Measurements from ENCODE around the gene ROBO3. TPM values are rescaled to one million over a fixed set of nuclear protein-coding genes. Genes with fewer than 3 reads are reported as not detected.

ROBO3 gene
- total RNA-seq, 2 donors from 2014 or later, result 18.0 to 30.6 TPM

DNA sequence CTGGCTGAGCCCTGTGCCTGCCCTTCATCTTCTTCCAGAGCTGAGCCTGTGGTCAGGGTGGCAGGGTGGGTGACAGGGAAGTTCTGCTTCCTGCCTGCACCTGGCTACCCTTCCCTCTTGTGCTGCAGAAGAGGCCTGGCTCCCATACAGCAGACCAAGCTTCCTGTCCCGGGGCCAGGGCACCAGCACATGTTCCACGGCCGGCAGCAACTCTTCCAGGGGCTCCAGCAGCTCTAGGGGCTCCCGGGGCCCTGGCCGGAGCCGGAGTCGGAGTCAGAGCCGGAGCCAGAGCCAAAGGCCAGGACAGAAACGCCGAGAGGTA is 15.0 kb downstream of the ROBO3 start:
- Histone ChIP-seq H3K4me3 (no peak overlapping the region), H3K4me1 (replicated peaks) (no peaks in the 10 kb centered on the region), H3K9me3 (no peaks in the 10 kb centered on the region), H3K27me3 (replicated peaks; ENCODE audit: insufficient read depth) (no peaks in the 10 kb centered on the region), H3K27ac (no peak overlapping the region), H3K36me3 (no peaks in the 10 kb centered on the region)
- TF ChIP-seq POLR2AphosphoS5 (IDR thresholded peaks at IDR 0.05) (no peak), POLR2A (IDR thresholded peaks at IDR 0.05) (no peak)
- TF ChIP-seq, protein P1, sequence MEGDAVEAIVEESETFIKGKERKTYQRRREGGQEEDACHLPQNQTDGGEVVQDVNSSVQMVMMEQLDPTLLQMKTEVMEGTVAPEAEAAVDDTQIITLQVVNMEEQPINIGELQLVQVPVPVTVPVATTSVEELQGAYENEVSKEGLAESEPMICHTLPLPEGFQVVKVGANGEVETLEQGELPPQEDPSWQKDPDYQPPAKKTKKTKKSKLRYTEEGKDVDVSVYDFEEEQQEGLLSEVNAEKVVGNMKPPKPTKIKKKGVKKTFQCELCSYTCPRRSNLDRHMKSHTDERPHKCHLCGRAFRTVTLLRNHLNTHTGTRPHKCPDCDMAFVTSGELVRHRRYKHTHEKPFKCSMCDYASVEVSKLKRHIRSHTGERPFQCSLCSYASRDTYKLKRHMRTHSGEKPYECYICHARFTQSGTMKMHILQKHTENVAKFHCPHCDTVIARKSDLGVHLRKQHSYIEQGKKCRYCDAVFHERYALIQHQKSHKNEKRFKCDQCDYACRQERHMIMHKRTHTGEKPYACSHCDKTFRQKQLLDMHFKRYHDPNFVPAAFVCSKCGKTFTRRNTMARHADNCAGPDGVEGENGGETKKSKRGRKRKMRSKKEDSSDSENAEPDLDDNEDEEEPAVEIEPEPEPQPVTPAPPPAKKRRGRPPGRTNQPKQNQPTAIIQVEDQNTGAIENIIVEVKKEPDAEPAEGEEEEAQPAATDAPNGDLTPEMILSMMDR (IDR thresholded peaks at IDR 0.05), result no peak
- intact Hi-C loops (cut with DNase I), result no loop called here
- 83% methylated on average over 10 of the region's 10 CpGs for WGBS
- no peak for DNase-seq (ENCODE audit: low spot score)

DNA sequence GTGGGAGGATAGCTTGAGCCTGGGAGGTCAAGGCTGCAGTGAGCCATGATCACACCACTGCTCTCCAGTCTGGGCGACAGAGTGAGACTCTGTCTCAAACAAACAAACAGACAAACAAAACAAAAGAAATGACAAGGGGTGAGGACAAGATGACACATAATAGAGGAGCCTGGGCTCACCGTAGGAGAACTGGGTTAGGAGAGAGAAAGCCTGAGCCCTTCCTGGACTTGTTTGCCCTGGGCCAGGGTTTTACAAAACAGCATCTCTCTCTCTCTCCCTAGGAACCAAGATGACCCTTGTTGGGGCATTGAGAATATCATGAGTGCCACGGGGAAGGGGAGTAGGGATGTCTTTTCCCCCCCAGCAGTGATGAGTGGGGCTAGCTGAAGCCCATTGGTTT is 15.7 kb downstream of the ROBO3 start:
- 73% methylated on average over 3 of the region's 3 CpGs for WGBS
- DNase-seq (ENCODE audit: low spot score), result no peak
- Histone ChIP-seq H3K27me3 (replicated peaks; ENCODE audit: insufficient read depth) (no peaks in the 10 kb centered on the region), H3K27ac (no peak overlapping the region), H3K4me1 (replicated peaks) (no peaks in the 10 kb centered on the region), H3K36me3 (no peaks in the 10 kb centered on the region), H3K4me3 (no peak overlapping the region), H3K9me3 (no peaks in the 10 kb centered on the region)
- intact Hi-C loops (cut with DNase I), result no loop called here
- TF ChIP-seq, protein P1 (IDR thresholded peaks at IDR 0.05), result no peak
- TF ChIP-seq POLR2A (IDR thresholded peaks at IDR 0.05), result no peak
- no peak for TF ChIP-seq POLR2AphosphoS5 (IDR thresholded peaks at IDR 0.05)

DNA sequence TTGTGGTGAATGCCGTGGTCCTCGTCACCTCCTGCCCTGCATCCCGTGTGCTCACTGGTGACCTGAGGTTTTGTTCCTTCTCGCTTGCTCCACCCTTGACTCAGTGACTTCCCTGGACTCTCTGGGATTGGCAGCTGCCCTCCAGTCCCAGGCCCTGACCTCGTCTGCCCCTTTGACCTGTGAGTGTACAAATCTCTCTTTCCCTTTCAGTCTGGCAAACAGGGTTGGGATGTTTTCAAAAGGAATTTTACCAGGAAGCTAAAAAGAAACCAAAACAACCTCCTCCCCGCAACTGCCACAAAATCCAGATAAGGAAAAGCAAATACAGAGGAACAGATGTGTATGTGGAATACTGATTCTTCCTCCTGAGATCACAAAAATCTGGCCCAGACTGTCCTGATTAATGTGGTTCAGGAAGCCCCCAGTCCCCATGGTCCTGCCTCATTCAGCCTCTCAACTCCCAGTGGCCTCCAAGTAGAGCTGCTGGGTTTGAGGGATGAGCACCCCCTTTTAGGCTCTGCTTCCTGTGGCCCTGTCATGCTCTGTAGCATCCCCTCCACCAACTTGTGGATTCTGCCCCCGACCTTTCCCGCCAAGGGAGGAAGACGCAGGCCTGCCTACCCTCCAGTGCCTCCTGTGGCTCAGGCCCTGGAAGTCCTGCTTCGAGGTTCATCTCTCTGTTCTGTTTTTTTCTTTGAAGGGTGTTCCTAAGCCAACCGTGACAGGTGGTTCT is 17.3 kb downstream of the ROBO3 start:
- TF ChIP-seq POLR2AphosphoS5 (IDR thresholded peaks at IDR 0.05) (peak; percentile 16), POLR2A (IDR thresholded peaks at IDR 0.05) (no peak)
- TF ChIP-seq, protein P1 (IDR thresholded peaks at IDR 0.05), result no peak
- WGBS, result 67% methylated on average over 11 of the region's 11 CpGs
- Histone ChIP-seq H3K36me3 (no peaks in the 10 kb centered on the region), H3K27me3 (replicated peaks; ENCODE audit: insufficient read depth) (no peaks in the 10 kb centered on the region), H3K9me3 (no peaks in the 10 kb centered on the region), H3K4me1 (replicated peaks) (no peaks in the 10 kb centered on the region), H3K4me3 (no peak overlapping the region), H3K27ac (peak overlapping the region in 1 of 2 donors; percentile 45)
- intact Hi-C loops (cut with DNase I), result no loop called here
- no peak for DNase-seq (ENCODE audit: low spot score)

DNA sequence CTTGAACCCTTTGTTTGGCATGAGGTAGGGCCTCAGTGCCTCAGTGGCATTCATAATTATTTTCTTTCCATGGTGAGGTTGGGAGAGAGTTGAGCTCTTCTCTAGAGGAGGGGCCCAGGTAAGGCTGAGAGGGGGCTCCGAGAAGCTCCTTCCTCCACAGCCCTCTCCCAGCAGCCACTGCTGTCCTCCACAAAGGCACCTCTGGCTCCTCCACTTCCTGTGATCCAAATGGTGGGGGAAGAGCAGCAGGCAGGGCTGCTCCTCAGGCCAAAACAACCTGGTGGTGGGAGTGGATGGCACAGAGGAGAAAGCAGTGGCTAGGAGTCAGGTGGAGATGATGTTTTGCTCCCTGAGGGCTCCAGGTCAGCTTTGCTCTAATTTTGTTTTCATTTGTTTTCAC is 19.1 kb downstream of the ROBO3 start:
- Histone ChIP-seq H3K4me1 (replicated peaks) (no peaks in the 10 kb centered on the region), H3K9me3 (no peaks in the 10 kb centered on the region), H3K36me3 (no peaks in the 10 kb centered on the region), H3K4me3 (no peak overlapping the region), H3K27me3 (replicated peaks; ENCODE audit: insufficient read depth) (no peaks in the 10 kb centered on the region), H3K27ac (no peak overlapping the region)
- no peak for TF ChIP-seq POLR2AphosphoS5 (IDR thresholded peaks at IDR 0.05)
- TF ChIP-seq, protein P1 (IDR thresholded peaks at IDR 0.05), result no peak
- TF ChIP-seq POLR2A (IDR thresholded peaks at IDR 0.05), result no peak
- DNase-seq (ENCODE audit: low spot score), result no peak
- intact Hi-C loops (cut with DNase I), result no loop called here
- WGBS, result 86% methylated on average over 1 of the region's 1 CpG

DNA sequence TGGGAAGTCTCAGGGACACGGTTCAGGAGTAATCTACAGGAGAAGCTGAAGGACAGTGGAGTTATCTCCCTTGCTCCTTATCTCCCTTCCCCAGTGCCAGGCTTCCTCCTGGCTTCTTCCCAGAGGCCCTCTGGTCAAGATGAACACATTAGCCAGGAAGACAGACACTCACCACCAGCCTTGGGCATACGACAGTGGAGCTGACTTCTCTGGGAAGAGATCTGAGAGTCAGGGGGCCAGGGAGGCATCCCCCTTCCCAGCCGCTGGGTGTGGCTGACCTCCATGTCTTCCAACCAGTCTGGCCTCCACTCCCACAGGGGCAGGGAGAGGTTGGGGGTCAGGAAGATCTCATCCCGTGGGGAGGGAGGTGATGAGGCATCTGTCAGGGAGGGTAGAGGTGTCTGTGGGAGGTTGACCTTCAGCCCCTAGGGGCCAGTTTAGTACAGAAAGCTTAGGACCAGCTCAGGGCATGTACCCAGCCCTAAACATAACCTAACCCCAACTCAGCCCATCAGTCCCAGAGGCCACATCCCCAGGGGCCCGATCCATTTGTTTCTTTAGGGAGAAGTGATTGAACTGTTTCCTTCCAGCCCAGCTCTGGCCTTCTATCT is 19.7 kb downstream of the ROBO3 start:
- Histone ChIP-seq H3K4me1 (replicated peaks) (no peaks in the 10 kb centered on the region), H3K36me3 (no peaks in the 10 kb centered on the region), H3K27ac (no peak overlapping the region), H3K27me3 (replicated peaks; ENCODE audit: insufficient read depth) (no peaks in the 10 kb centered on the region), H3K4me3 (no peak overlapping the region), H3K9me3 (no peaks in the 10 kb centered on the region)
- intact Hi-C loops (cut with DNase I), result no loop called here
- DNase-seq (ENCODE audit: low spot score), result no peak
- WGBS, result 84% methylated on average over 5 of the region's 5 CpGs
- no peak for TF ChIP-seq POLR2A (IDR thresholded peaks at IDR 0.05)
- TF ChIP-seq, protein P1 (IDR thresholded peaks at IDR 0.05), result no peak
- TF ChIP-seq POLR2AphosphoS5 (IDR thresholded peaks at IDR 0.05), result no peak
